T-helper 2 cell treated with Interferon-gamma antibody and Interleukin-4, amounts not matched to agents 5 μg/mL and 100 μg/mL, for 36 hours (primary cell): Measurements from ENCODE around the gene KRT73.
A peak's percentile ranks its signal among the peaks of the same experiment; 100 is the strongest.

Experiments
- DNase-seq: peaks from one replicate; pipeline ENCODE4 v3.0.0; 2021; ENCODE audit warnings: low spot score
- H3K27ac Mint-ChIP-seq: one replicate; pipeline ENCODE4 v1.8.0; 2021; ENCODE audit warnings: mild to moderate bottlenecking, mixed read lengths
- H3K27me3 Mint-ChIP-seq: one replicate; pipeline ENCODE4 v1.8.0; 2021; ENCODE audit warnings: low read depth, mixed read lengths
- H3K36me3 Mint-ChIP-seq: one replicate; pipeline ENCODE4 v1.8.0; 2021; ENCODE audit warnings: low read depth, mixed read lengths
- H3K4me1 Mint-ChIP-seq: one replicate; pipeline ENCODE4 v1.8.0; 2021; ENCODE audit warnings: low read depth, mixed read lengths
- H3K4me3 Mint-ChIP-seq: one replicate; pipeline ENCODE4 v1.8.0; 2022; ENCODE audit warnings: mild to moderate bottlenecking, moderate library complexity, mixed read lengths
- H3K9me3 Mint-ChIP-seq: one replicate; pipeline ENCODE4 v1.8.0; 2021; ENCODE audit warnings: mixed read lengths

KRT73 gene

GRCh38 chr12:52618216-52618615, at the start of gene KRT73:
Gene KRT73, minus strand, starts transcription at chr12:52618559. Its CDS starts 35 bp downstream, at chr12:52618524.
- no peak within 1 kb of the TSS for H3K4me3 Mint-ChIP-seq
- no peak for DNase-seq
- peaks cover 8% of the 10 kb centered on the region for H3K4me1 Mint-ChIP-seq
- no peaks in the 10 kb centered on the region for H3K36me3 Mint-ChIP-seq
- no peak within 1 kb of the TSS for H3K27ac Mint-ChIP-seq
- H3K27me3 Mint-ChIP-seq: peaks cover 3% of the 10 kb centered on the region
- no peaks in the 10 kb centered on the region for H3K9me3 Mint-ChIP-seq

DNA sequence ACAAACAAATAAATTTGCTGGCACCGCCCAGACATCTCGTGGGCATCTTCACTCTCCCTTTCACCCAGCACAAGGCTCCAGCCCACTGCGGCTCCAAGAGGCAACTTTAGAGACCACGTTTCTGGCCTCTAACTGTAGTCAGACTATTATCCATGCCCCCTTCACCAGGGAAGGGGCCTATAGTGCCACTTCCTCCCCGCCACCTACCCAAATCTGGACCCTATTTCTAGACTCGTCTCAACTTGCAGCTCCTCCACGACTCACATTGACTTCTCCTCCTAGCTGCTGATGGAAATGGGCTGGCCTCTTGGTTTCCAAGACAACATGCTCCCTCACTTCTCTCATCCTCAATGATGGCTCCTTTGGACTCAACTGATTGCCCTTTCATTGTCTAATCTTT, 49.6 kb upstream of the KRT73 start:
- Mint-ChIP-seq H3K9me3 (no peaks in the 10 kb centered on the region), H3K36me3 (no peaks in the 10 kb centered on the region), H3K27me3 (peaks cover 24% of the 10 kb centered on the region), H3K4me1 (peaks cover 2% of the 10 kb centered on the region), H3K4me3 (no peak overlapping the region), H3K27ac (no peak overlapping the region)
- DNase-seq: no peak

GRCh38 chr12:52667509-52667908, 49.1 kb upstream of the KRT73 start:
- Mint-ChIP-seq H3K4me1 (peaks cover 6% of the 10 kb centered on the region), H3K4me3 (no peak overlapping the region), H3K27me3 (peaks cover 24% of the 10 kb centered on the region), H3K36me3 (no peaks in the 10 kb centered on the region), H3K27ac (no peak overlapping the region), H3K9me3 (no peaks in the 10 kb centered on the region)
- DNase-seq: no peak

GRCh38 chr12:52666471-52666870, 48.1 kb upstream of the KRT73 start:
- Mint-ChIP-seq H3K27me3 (peaks cover 24% of the 10 kb centered on the region), H3K27ac (no peak overlapping the region), H3K4me1 (peaks cover 14% of the 10 kb centered on the region), H3K9me3 (no peaks in the 10 kb centered on the region), H3K36me3 (no peaks in the 10 kb centered on the region), H3K4me3 (no peak overlapping the region)
- no peak for DNase-seq

GRCh38 chr12:52663420-52663819, 45.1 kb upstream of the KRT73 start:
- Mint-ChIP-seq H3K4me1 (peaks cover 14% of the 10 kb centered on the region), H3K4me3 (no peak overlapping the region), H3K36me3 (no peaks in the 10 kb centered on the region), H3K27ac (no peak overlapping the region), H3K9me3 (no peaks in the 10 kb centered on the region), H3K27me3 (peaks cover 13% of the 10 kb centered on the region)
- no peak for DNase-seq

GRCh38 chr12:52662918-52663229, 44.5 kb upstream of the KRT73 start:
- H3K4me1 Mint-ChIP-seq: peaks cover 14% of the 10 kb centered on the region
- no peaks in the 10 kb centered on the region for H3K9me3 Mint-ChIP-seq
- no peak overlapping the region for H3K27ac Mint-ChIP-seq
- H3K27me3 Mint-ChIP-seq: peaks cover 8% of the 10 kb centered on the region
- DNase-seq: no peak
- no peak overlapping the region for H3K4me3 Mint-ChIP-seq
- no peaks in the 10 kb centered on the region for H3K36me3 Mint-ChIP-seq

DNA sequence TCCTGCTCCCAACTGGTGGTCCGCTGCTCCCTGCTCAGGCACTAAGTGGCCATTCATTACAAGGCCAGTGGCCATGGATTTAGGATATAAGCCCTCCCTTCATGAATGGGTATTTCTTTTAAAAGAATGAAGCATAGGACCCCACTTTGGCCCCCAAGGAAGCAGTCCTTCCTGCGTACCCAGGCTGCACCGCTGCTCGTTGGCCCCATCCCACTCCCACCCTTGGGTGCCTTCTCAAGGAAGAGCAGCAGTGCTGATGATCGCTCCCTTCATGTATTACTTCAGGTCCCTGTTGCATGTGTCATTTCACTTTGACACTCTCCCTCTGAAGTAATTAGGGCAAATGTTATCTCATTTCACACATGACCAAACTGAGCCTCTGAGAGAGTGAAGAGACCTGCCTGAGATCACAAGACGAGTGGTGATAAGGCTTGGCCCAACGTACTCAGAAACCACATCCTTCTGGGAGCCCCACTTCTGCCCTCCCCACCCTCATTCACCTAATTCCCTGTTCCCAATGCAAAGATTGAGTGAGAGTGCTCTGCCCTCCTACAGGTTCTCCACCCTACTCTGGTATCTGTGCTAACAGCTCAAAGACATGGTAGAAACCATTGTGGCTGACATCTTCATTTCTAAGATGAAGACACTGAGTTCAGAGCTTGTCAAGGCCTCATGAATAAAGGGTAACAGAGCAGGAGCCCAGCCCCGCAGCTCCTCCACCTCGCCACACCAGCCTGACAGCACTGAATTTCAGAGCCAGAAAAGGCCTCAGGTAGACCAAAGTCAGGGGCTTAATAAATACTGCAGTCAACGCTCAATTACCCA, 43.9 kb upstream of the KRT73 start:
- Mint-ChIP-seq H3K27me3 (peaks cover 11% of the 10 kb centered on the region), H3K4me3 (peak overlapping the region; percentile 10), H3K36me3 (no peaks in the 10 kb centered on the region), H3K9me3 (no peaks in the 10 kb centered on the region), H3K27ac (peak overlapping the region; percentile 20), H3K4me1 (peaks cover 14% of the 10 kb centered on the region)
- no peak for DNase-seq

DNA sequence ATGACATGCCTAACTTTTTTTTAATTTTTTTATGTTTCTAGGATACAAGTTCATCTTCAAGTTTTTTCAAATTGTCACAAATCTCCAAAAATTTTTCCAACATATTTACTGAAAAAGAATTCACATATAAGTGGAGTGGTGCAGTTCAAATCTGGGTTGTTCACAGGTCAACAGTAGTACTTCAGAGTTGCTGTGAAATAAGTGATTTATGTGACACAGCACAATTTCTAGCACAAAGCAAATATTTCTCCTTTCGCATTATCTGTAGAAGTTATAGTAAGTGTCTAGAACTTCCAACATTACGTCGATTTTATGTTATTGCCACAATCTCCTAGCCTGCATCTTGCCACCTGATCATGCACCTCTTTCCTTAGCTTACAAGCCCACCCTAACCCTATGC, 43.3 kb upstream of the KRT73 start:
- Mint-ChIP-seq H3K4me1 (peaks cover 14% of the 10 kb centered on the region), H3K27ac (no peak overlapping the region), H3K9me3 (no peaks in the 10 kb centered on the region), H3K4me3 (no peak overlapping the region), H3K27me3 (peaks cover 11% of the 10 kb centered on the region), H3K36me3 (no peaks in the 10 kb centered on the region)
- DNase-seq: no peak

- H3K36me3 Mint-ChIP-seq: no peaks in the 10 kb centered on the region
- H3K4me3 Mint-ChIP-seq: no peak overlapping the region
- H3K4me1 Mint-ChIP-seq: peaks cover 14% of the 10 kb centered on the region
- H3K9me3 Mint-ChIP-seq: no peaks in the 10 kb centered on the region
- peaks cover 13% of the 10 kb centered on the region for H3K27me3 Mint-ChIP-seq
- DNase-seq: no peak
- no peak overlapping the region for H3K27ac Mint-ChIP-seq
Measured at GRCh38 chr12:52660934-52661499, 42.7 kb upstream of the KRT73 start.

GRCh38 chr12:52659951-52660350, 41.6 kb upstream of the KRT73 start:
- H3K4me1 Mint-ChIP-seq: peaks cover 14% of the 10 kb centered on the region

GRCh38 chr12:52659395-52659794, 41.0 kb upstream of the KRT73 start:
- Mint-ChIP-seq H3K36me3 (no peaks in the 10 kb centered on the region), H3K4me3 (no peak overlapping the region), H3K27ac (no peak overlapping the region), H3K27me3 (peaks cover 23% of the 10 kb centered on the region), H3K4me1 (peaks cover 14% of the 10 kb centered on the region), H3K9me3 (no peaks in the 10 kb centered on the region)
- DNase-seq: no peak

More at GRCh38 chr12:52659951-52660350, 41.6 kb upstream of the KRT73 start:
- no peak overlapping the region for H3K27ac Mint-ChIP-seq
- H3K4me3 Mint-ChIP-seq: no peak overlapping the region
- H3K27me3 Mint-ChIP-seq: peaks cover 17% of the 10 kb centered on the region
- no peaks in the 10 kb centered on the region for H3K9me3 Mint-ChIP-seq
- H3K36me3 Mint-ChIP-seq: no peaks in the 10 kb centered on the region
- DNase-seq: no peak

DNA sequence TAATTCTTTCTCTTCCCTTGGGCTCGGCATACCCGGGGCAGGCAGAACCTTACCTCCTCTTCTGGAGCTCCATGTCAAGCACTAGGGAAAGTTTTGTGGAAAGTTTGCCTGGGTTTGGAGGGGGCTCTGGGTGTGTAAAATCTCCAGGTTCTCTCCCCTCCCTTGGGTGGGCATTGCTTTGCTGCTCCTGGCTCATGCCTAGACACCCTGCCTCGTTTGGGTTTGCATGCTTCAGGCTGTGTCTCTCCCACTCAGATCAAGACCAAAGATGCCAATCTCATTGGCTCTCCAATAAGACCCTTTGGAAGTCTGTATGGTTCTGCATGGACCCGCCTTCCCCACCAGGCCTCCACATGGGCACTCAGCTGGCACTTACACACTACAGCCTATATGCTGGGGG, 39.8 kb upstream of the KRT73 start:
- H3K27ac Mint-ChIP-seq: no peak overlapping the region
- H3K4me1 Mint-ChIP-seq: peaks cover 15% of the 10 kb centered on the region
- H3K27me3 Mint-ChIP-seq: peaks cover 29% of the 10 kb centered on the region
- no peaks in the 10 kb centered on the region for H3K36me3 Mint-ChIP-seq
- no peak overlapping the region for H3K4me3 Mint-ChIP-seq
- no peaks in the 10 kb centered on the region for H3K9me3 Mint-ChIP-seq
- DNase-seq: no peak

DNA sequence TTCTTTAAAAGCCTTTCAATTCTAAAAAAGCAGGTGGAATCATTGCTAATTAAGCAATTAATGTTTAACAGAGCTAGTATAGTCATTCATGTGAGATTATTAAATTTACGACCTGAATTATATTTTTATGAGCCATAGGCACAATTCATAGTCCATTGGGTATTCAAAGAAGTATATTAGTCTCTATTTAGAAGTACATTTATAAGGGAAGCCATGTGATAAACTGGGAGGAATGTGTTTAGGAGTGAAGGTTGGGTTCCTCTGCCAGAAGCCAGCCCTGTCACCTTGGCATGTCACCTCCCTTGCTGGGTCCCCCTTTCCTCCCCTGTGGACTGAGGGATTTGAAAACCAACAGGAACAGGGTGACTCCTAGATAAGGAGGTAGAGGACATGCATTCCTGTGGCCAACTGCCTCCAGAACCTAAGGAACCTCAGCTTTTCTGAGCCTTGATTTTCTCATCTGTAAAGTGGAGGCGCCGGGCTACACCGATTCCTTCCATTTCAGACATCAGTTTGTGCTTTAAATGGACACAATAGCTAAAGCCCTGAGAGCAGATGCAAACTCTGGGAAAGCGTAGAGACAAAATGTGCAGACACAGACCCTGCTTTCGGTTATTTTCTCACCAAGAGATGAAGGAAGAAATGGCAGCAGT, 39.0 kb upstream of the KRT73 start:
- Mint-ChIP-seq H3K27me3 (peaks cover 33% of the 10 kb centered on the region), H3K27ac (no peak overlapping the region), H3K36me3 (no peaks in the 10 kb centered on the region), H3K9me3 (no peaks in the 10 kb centered on the region), H3K4me3 (no peak overlapping the region), H3K4me1 (peaks cover 12% of the 10 kb centered on the region)
- DNase-seq: no peak

DNA sequence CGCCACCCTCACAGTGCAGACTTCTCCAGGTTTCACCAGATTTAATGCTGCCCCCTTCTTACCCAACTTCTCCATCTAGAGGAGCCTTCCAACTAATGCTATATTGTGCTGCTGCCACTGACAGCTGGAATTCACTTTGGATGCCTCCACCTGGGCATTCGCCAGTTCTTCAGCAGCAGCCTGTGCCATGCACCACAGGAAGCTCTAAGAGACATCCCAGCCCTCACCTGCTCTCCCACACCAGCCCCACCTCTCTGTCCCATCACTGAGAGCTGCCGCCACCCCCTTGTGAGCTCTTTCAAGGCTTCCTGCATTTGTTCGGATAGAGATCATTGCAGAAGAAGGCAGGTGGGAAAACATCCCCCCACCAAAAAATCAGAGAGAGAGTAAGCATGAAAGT, 38.3 kb upstream of the KRT73 start:
- H3K4me1 Mint-ChIP-seq: peaks cover 6% of the 10 kb centered on the region
- H3K27me3 Mint-ChIP-seq: peaks cover 40% of the 10 kb centered on the region
- no peak overlapping the region for H3K27ac Mint-ChIP-seq
- no peaks in the 10 kb centered on the region for H3K36me3 Mint-ChIP-seq
- no peak overlapping the region for H3K4me3 Mint-ChIP-seq
- no peaks in the 10 kb centered on the region for H3K9me3 Mint-ChIP-seq
- DNase-seq: no peak
